A204.1 (cell line): Measurements from ENCODE around the gene SEMA7A.
"Not testable (repeated sequence)": the region's sequence is repeated elsewhere in the genome, so short reads cannot be mapped to it uniquely, and the experiment has no call there.

ENCODE experiments used
- FAIRE-seq: peaks from 2 replicates; lab custom pipeline; 2012; peaks lifted over from hg19 to GRCh38; lab: Jason Lieb, UNC

Gene SEMA7A, protein sequence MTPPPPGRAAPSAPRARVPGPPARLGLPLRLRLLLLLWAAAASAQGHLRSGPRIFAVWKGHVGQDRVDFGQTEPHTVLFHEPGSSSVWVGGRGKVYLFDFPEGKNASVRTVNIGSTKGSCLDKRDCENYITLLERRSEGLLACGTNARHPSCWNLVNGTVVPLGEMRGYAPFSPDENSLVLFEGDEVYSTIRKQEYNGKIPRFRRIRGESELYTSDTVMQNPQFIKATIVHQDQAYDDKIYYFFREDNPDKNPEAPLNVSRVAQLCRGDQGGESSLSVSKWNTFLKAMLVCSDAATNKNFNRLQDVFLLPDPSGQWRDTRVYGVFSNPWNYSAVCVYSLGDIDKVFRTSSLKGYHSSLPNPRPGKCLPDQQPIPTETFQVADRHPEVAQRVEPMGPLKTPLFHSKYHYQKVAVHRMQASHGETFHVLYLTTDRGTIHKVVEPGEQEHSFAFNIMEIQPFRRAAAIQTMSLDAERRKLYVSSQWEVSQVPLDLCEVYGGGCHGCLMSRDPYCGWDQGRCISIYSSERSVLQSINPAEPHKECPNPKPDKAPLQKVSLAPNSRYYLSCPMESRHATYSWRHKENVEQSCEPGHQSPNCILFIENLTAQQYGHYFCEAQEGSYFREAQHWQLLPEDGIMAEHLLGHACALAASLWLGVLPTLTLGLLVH

DNA sequence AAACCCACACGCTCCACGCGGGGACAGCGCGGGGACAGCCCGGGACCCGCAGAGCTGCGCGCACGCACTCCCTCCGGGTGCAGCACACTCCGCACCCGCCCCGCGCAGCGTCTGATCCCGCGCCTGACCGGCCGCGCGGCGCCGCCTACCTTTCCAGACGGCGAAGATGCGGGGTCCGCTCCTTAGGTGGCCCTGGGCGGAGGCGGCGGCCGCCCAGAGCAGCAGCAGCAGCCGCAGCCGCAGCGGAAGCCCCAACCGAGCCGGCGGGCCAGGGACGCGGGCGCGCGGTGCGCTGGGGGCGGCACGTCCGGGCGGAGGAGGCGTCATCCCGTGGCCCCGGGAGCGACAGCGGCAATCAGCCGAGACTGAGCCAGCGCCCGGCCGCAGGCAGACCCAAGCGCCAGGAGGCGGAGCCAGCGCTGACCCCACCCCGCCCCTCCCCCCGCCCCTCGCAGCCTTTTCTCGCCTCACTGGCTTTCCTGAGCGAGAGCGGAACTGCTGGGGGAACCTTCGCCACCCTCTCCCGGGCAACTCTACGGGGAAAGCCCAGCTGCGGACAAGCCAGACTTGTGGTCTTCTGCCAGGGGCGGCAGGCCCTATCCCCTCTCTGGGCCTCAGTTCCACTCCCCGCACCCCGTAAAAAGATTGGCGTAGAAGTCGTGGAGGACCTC lies at the start of gene SEMA7A:
TSS of gene SEMA7A (minus strand) at position 367 of the 671 bp plus-strand sequence. CDS start at position 327, 40 bp downstream.
- FAIRE-seq = no peak

DNA sequence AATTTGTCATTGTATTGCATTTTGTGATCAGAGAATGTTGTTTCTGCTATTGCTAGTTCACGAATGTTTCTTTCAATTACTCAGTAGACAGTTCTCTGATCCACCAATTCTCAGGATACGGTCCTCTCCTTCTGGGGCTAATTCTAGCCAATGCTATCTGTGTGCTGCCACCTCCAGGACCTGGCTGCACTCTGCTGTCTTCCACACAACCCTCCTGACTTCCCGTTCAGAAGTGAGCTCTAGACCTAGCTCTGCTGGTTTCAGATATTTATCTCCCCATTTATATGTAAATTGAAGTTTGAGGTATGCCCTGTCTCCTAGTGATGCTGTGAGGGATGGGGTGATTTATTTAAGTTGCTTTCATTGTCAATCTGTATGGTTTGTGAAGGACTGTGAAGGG lies 48.9 kb upstream of the SEMA7A start:
- FAIRE-seq = no peak

DNA sequence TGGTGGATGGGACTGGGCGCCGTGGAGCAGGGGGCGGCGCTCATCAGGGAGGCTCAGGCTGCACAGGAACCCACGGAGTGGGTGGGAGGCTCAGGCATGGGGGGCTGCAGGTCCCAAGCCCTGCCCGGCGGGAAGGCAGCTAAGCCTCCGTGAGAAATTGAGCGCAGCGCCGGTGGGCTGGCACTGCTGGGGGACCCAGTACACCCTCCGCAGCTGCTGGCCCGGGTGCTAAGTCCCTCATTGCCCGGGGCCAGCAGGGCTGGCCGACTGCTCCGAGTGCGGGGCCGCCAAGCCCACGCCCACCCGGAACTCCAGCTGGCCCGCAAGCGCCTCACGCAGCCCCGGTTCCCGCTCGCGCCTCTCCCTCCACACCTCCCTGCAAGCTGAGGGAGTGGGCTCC lies 46.6 kb upstream of the SEMA7A start:
- not testable (repeated sequence) for FAIRE-seq

DNA sequence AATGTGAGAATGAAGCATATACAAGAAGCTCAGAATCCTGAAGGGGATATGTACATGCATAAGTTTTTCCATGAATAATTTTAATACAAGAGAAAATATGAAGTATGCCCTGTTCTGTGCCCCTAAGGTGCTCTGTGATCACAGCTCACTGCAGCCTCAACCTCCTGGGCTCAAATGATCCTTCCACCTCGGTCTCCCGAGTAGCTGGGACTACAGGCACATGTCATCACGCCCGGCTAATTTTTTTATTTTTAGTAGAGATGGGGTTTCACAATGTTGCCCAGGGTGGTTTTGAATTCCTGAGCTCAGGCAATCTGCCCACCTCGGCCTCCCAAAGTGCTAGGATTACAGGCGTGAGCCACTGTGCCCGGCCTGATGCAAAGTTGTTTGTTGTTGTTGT lies 37.9 kb upstream of the SEMA7A start:
- not testable (repeated sequence) for FAIRE-seq

DNA sequence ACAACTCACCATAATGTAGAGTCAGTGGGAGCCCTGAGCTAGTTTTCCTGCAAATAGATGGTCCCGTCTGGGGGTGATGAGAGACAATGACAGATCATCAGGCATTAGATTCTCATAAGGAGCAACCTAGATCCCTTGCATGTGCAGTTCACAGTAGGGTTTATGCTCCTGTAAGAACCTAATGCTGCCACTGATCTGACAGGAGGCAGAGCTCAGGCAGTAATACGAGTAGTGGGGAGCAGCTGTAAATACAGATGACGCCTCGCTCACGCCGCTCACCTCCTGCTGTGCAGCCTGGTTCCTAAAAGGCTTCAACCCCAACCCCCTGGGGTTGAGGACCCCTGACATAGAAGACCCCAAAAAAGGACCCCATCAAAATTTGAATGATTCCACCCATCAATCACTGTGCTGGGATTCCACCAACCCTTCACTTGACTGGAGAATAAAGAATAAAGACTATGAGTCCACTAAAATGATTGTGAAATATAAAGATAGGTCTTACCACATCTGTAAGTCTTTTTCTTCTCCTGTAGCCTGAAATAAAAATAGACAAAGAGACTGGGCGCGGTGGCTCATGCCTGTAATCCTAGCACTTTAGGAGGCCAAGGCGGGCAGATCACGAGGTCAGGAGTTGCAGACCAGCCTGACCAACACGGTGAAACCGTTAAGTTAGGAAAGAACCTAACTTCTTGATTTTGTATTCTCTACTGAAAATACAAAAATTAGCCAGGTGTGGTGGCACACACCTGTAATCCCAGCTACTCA lies 37.1 kb upstream of the SEMA7A start:
- FAIRE-seq = no peak

DNA sequence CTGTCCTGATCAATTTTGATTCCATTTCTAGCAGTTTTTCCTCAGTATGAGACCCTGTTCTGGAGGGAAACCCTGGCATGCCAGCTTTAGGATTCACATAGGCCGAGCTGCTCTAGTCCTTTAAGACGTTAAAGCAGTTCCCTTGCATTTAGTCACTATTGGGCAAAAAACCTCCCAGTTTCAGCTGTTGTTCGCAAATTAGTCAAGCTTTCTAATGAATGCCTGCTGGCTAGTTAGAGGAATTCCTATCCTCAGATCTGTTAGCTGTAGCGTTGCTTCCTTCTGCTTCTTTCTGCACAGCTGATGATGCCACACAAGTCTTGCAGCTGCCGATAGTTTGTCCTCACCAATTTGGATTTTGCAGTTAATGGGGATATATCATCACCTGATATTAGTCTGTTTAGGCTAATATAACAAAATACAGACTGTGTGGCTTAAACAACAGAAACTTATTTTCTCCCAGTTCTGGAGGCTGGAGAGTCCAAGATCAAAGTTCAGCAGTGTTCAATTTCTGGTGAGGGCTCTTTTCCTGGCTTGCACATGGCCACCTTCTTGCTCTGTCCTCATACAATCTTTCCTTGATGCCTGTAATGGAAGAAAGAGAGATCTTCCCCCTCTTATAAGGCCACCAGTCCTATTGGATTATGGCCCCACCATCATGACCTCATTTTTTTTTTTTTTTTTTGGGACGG lies 34.7 kb upstream of the SEMA7A start:
- FAIRE-seq = no peak

DNA sequence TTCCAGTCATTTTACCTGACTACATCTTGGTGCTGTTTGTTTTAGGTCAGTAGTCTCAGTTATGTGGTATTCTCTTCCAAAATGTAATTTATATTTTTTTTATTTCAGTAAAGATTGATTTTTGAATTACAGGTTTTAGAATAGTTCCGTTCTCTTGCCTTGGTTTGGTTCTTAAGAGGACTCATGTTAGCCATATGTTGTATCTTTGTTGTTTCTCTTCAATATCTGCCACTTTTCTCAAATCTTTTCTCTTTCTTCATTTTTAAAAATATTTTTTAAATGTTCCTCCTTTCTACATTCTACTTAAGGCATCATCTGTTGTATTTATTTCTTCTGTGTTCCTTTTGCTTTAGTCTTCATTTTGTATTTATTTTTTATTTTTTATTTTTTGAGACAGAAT lies 32.8 kb upstream of the SEMA7A start:
- FAIRE-seq = no peak

DNA sequence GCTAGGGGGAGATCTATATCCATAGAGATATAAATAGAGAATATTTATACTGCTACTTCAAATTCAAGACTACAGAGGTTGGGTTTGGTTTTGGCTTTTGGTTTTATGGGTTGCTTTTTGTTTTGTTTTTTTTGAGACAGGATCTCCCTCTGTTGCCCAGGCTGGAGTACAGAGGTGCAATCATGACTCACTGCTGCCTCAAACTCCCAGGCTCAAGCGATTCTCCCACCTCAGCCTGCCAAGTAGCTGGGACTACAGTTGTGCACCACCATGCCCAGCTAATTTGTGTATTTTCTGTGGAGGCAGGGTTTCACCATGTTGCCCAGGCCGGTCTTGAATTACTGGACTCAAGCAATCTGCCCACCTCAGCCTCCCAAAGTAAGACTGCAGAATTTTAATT lies 31.1 kb upstream of the SEMA7A start:
- FAIRE-seq = no peak

DNA sequence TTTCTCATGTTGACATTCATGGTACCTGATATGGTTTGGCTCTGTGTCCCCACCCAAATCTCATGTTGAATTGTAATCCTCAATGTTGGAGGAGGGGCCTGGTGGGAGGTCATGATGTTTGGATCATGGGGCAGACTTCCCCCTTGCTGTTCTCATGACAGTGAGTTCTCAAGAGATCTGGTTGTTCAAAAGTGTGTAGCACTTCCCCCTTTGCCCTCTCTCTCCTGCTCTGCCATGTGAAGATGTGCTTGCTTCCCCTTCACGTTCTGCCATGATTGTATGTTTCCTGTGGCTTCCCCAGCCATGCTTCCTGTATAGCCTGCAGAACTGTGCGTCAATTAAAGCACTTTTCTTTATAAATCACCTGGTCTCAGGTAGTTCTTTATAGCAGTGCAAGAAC lies 30.5 kb upstream of the SEMA7A start:
- no peak for FAIRE-seq

DNA sequence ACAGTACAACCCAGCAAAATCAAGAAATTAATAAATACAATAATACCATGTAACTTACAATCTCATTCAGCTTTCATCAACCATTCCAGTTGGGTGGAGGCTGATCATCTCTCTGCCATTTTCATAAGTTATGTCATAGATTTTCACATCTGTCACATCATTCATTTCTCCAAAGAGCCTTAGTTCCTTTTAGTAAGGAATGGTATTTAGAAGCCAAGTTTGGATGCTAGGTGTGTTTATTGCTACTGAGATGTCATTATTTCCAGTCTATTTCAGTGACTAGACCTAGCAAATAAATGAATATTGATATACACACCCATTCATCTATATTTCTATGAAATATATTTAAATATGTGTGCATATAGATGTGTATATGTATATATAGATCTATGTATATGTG lies 29.9 kb upstream of the SEMA7A start:
- FAIRE-seq = no peak

DNA sequence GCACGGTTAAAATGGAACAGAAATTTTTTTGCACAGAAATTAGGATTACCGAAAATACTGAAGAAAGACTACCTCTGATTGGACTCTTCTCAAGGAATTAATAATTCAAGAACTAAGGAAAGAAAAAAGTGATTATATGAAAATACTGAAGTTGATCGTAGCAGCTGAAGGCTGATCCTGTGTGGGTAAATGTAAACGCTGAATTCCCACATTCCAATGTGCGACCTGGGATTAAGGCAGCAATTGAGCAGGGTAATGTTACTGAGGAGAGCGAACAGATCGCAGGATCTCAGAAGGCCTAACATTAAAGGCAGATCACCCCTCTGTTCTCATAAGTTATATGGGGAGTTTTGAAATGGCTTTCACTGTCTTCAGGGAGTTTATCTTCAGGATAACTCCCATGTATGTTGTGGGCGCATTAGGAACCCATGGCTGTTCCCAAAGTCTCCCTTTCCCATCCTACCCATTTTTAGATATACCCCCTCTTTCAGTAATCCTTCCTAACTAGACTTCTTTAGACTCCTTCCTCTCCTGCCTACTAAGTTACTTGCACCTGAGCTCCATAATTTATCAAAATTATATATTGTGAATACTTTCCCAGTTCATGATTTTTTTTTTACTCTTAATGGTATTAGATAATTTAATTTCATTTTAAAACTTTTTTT lies 28.2 kb upstream of the SEMA7A start:
- no peak for FAIRE-seq

DNA sequence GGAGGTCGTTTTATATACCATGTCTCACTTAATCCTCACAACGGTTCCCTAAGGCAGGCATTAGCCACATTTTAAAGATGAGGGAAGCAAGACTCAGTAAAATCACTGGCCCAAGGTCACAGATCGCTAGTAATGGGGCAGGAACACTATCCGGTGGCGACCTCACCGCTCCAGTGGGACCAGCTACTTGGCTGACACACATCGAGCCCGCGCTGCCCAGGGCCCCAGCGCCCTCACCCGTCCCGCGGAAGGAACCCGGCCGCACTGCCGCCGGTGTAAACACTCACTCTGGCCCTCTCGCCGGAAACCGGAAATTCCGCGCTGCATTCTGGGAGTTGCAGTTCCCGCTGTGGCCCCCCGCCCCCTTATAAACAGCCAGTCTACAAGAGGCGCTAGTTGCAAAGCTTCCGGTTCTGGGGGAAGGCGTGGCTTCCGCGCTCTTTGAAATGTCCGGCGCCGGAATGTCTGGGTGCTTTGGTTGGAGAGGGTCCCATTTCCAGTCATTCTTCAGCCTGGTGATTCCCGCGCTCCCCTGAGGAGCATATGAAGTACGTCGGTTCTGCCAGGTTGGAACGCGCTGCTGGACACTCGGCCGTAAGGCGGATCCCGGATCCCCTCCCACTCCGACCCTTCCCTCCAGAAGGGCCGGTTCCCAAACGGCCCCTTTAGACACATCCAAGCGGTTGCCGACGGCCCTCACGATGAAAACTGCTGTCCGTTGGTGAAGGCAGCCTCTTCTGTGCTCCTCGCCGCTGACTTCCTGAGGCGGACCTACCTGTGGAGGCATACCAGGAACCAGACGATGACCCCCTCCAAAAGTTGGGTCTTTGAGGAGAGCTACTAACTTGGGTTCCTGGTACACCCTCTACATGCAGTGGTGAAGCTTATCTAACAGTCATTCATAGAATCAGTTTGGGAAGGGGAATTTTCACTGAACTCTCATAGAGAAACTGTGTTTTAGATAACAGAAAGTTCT lies 27.4 kb upstream of the SEMA7A start, which contains the start of gene UBL7:
TSS of gene UBL7 (minus strand) at position 290 of the 976 bp plus-strand sequence. CDS start 2,293 bp downstream, outside the sequence.
- FAIRE-seq = peak; percentile 94

DNA sequence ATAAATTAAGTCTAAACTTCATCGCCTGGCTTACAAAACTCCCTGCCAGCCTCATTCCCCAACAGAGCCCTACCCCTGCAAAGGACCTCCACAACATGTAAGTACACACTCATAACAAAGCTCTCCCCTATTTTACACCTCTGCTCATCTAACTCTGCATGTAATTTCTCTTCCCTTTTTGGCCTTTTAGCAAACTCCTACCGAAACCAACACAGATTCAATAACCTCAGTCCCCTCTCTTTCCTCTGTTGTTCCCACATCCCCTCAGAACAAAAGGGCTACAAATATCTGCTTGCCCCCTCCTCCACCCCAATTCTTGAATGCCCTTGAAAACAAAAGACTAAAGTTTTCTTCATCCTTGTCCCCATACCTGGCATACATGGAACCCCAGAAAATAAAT lies 26.5 kb upstream of the SEMA7A start:
- no peak for FAIRE-seq

DNA sequence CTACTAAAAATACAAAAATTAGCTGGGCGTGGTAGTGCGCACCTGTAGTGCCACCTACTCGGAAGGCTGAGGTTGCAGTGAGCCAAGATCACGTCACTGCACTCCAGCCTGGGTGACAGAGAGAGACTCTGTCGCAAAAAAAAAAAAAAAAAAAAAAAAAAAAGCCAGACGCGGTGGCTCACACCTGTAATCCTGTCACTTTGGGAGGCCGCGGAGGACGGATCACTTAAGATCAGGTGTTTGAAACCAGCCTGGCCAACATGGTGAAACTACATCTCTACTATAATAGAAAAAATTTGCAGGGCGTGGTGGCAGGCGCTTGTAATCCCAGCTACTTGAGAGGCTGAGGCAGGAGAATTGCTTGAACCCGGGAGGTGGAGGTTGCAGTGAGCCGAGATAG lies 26.0 kb upstream of the SEMA7A start:
- FAIRE-seq = not testable (repeated sequence)

DNA sequence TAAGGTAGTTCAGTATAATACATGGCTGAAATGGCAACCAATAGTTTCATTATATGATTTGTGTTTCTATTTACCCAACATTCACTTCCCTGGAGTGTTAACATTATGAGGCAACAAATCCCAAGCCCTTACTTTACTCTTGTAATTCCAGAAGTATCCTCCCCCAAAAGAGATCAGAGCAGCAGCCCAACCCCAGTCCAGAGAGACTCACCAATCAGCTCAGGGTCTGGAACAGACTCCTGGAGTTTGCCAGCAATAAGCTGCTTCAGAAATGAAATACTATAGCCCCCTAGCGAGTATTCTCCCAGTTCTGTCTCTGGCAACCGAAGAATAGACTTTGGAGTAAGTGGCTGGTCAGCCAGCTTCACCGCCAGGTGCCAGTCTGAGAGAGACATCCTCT lies 24.7 kb upstream of the SEMA7A start:
- no peak for FAIRE-seq

DNA sequence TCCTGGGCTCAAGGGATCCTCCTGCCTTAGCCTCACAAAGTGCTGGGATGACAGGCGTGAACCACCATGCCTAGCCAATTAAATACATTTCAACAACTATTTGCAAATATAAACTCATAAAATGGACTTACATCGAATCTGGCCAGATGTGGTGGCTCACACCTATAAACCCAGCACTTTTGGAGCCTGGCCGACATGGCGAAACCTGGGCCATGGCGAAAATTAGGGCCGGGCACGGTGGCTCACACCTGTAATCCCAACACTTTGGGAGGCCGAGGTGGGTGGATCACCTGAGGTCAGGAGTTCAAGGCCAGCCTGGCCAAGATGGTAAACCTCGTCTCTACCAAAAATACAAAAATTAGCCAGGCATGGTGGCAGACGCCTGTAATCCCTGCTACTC lies 23.3 kb upstream of the SEMA7A start:
- not testable (repeated sequence) for FAIRE-seq

DNA sequence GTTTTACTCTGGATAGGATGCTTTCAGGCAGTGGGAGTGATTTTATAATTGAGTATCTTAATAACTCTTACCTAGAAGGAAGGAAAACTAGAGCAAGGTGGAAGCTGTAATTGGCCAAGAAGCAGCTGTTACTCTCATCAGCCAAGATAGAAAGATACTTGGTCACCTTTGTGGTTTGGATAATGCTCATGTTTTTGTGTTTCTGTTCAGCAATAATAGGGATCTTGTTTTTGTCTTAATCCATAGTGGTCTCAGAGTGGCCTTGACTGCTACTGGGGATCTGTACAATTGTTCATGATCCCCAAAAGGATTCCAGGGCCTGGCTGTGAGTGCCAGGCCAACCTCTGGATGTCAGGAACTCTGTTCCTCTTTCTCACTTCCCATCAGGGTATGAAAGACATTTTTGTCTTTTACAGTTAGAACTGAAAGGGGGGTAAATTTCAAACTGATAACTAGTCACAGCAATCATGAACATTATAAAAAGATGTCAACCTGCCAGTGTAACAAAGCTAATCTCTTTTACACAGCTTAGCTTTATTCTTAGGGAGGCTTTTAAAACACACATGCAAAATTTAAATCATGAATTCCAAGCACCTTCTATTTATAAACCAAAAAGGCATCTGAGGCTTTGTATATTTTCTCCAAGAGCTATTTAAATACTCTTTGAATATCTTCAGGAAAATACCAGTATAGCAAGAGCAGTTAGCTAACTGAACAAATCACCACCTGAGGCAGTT lies 21.2 kb upstream of the SEMA7A start:
- no peak for FAIRE-seq

DNA sequence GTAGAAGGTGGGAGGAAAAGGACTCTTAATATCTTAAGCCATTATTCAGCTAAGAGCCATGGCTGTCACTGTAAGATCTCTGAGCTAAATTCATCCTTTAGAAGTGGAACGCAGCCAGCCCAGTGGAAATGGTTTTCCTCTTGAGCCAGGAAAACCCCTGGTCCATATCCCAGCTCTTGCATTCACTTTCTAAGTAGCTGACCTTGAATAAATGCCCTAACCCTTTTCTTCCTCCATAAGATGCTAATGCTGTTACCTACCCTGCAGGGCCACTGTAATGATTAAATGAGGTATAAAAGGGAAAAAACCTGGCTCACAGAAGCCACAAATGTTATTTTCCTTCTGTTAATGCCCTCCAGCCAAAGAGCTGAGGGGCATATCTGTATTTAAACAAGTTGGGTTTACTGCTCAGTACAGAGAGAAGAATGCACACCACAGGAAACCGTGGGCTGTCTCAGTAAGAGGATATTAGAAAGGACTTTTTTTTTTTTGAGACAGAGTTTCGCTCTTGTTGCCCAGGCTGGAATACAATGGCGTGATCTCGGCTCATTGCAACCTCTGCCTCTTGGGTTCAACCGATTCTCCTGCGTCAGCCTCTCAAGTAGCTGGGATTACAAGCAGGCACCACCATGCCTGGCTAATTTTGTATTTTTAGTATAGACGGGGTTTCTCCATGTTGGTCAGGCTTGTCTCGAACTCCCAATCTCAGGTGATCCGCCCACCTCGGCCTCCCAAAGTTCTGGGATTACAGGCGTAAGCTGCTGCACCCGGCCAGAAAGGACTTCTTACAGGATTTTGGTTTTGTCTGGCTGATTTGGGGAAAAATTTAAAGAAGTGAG lies 20.4 kb upstream of the SEMA7A start:
- FAIRE-seq = no peak
